DOHH2 (cell line): Measurements from ENCODE around the gene EHMT1.
"Not testable (repeated sequence)": the region's sequence is repeated elsewhere in the genome, so short reads cannot be mapped to it uniquely, and the experiment has no call there.

Experiments
- EZH2phosphoT487 ChIP-seq: fragments of 200-600 bp; sonication (generic); IDR thresholded peaks from 2 replicates; pipeline ENCODE4 v1.6.1; 2017; ENCODE audit warnings: borderline replicate concordance, mild to moderate bottlenecking, antibody characterized with exemption, low read length, moderate library complexity, mixed read lengths
- TF ChIP-seq, protein P1 (sequence below): fragments of 200-600 bp; sonication (generic); IDR thresholded peaks from one replicate; pipeline ENCODE4 v1.5.1; 2014; ENCODE audit warnings: antibody characterized with exemption, mild to moderate bottlenecking, low read depth, low read length; ENCODE audit not compliant: poor library complexity, severe bottlenecking

DNA sequence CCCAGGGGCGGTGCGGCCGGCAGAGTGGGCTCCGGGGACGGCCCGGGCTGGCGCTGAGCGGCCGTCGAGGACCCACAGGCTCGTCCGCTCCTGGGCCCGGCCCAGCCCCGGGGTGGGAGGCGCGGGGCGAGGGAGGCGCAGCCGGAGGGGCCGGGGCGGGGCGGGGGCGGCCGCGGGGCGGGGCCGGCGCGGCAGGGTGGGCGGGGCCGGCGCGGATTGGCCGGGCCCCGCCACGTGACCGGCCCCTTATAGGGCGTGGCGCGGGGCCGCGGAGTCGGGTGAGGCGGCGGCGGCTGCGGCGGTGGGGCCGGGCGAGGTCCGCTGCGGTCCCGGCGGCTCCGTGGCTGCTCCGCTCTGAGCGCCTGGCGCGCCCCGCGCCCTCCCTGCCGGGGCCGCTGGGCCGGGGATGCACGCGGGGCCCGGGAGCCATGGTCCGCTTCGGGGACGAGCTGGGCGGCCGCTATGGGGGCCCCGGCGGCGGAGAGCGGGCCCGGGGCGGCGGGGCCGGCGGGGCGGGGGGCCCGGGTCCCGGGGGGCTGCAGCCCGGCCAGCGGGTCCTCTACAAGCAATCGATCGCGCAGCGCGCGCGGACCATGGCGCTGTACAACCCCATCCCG, 258.8 kb downstream of the EHMT1 start, which contains the start of gene CACNA1B:
- TF ChIP-seq, protein P1, sequence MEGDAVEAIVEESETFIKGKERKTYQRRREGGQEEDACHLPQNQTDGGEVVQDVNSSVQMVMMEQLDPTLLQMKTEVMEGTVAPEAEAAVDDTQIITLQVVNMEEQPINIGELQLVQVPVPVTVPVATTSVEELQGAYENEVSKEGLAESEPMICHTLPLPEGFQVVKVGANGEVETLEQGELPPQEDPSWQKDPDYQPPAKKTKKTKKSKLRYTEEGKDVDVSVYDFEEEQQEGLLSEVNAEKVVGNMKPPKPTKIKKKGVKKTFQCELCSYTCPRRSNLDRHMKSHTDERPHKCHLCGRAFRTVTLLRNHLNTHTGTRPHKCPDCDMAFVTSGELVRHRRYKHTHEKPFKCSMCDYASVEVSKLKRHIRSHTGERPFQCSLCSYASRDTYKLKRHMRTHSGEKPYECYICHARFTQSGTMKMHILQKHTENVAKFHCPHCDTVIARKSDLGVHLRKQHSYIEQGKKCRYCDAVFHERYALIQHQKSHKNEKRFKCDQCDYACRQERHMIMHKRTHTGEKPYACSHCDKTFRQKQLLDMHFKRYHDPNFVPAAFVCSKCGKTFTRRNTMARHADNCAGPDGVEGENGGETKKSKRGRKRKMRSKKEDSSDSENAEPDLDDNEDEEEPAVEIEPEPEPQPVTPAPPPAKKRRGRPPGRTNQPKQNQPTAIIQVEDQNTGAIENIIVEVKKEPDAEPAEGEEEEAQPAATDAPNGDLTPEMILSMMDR, result not testable (repeated sequence)
- not testable (repeated sequence) for TF ChIP-seq EZH2phosphoT487
